Inflammatory macrophage treated with lipopolysaccharide for 1 hour (primary cell): ENCODE results near the gene CHERP.
"Not testable (repeated sequence)": the region's sequence is repeated elsewhere in the genome, so short reads cannot be mapped to it uniquely, and the experiment has no call there.

Source experiments
- DNase-seq, 2 donors: peaks; one replicate each; pipeline ENCODE4 v3.0.0-alpha.2; 2020 to 2022

CHERP gene

GRCh38 chr19:16472559-16472899 is 69.7 kb downstream of the CHERP start:
- DNase-seq: not testable (repeated sequence)

GRCh38 chr19:16470911-16471811 is 71.1 kb downstream of the CHERP start:
- DNase-seq: peak in 1 of 2 donors; percentile 19

GRCh38 chr19:16470541-16470910 is 71.7 kb downstream of the CHERP start:
- DNase-seq: no peak
